CD4-positive, alpha-beta T cell (primary cell): ENCODE data around the gene TDRD6. TPM values are rescaled to one million over a fixed set of nuclear protein-coding genes. Genes with fewer than 3 reads are reported as not detected.

Experiments used
- ATAC-seq: fragments of 200-7000 bp; cut with Tn5 transposase; one replicate; pipeline ENCODE4 v1.10.0; 2022; ENCODE audit warnings: mild to moderate bottlenecking; ENCODE audit not compliant: poor library complexity
- CTCF ChIA-PET: fragments of 350-600 bp; sonication (Branson Sonifier 250); formaldehyde crosslinking; loops from one replicate; lab custom pipeline; 2021; ENCODE audit warnings: antibody characterized with exemption, inconsistent platforms; lab: Charles Lee
- POLR2A ChIA-PET: fragments of 350-600 bp; sonication (Branson Sonifier 250); formaldehyde crosslinking; loops from one replicate; lab custom pipeline; 2021; ENCODE audit warnings: antibody characterized with exemption, inconsistent platforms; lab: Charles Lee
- DNase-seq, 14 experiments: peaks; one replicate each; pipeline ENCODE4 v3.0.0-alpha.2; 2013 to 2020; ENCODE audit warnings: mixed read lengths in 2 of 14
- H3K27ac ChIP-seq, 2 donors: one replicate each; pipeline versions ENCODE4 v1.5.1 to v1.7.0; 2013; ENCODE audit warnings: low read length in 2 of 2, low read depth in 1 of 2, mild to moderate bottlenecking in 1 of 2
- H3K27me3 ChIP-seq, 2 experiments: 1 replicate in 1 of 2; 2 replicates in 1 of 2; pipeline versions ENCODE4 v1.6.1 to v1.7.0; 2013; ENCODE audit warnings: low read length in 2 of 2, control low read depth in 1 of 2, mild to moderate bottlenecking in 1 of 2, moderate library complexity in 1 of 2; ENCODE audit not compliant: insufficient read depth in 2 of 2, control insufficient read depth in 1 of 2
- H3K36me3 ChIP-seq: one replicate; pipeline ENCODE4 v1.6.1; 2013; ENCODE audit warnings: low read length, control low read depth; ENCODE audit not compliant: insufficient read depth
- H3K4me1 ChIP-seq: one replicate; pipeline ENCODE4 v1.6.1; 2013; ENCODE audit warnings: low read length, control low read depth; ENCODE audit not compliant: insufficient read depth
- H3K4me3 ChIP-seq: one replicate; pipeline ENCODE4 v1.5.1; 2013; ENCODE audit warnings: mild to moderate bottlenecking, low read length, moderate library complexity
- H3K9me3 ChIP-seq, 2 experiments: 1 replicate in 1 of 2; 2 replicates in 1 of 2; pipeline versions ENCODE4 v1.6.1 to v1.7.0; 2013; ENCODE audit warnings: low read length in 2 of 2, mild to moderate bottlenecking in 2 of 2, control low read depth in 1 of 2, moderate library complexity in 1 of 2; ENCODE audit not compliant: control insufficient read depth in 1 of 2, insufficient read depth in 1 of 2
- H3K27ac Mint-ChIP-seq: one replicate; pipeline ENCODE4 v1.8.0; 2020; ENCODE audit warnings: mixed read lengths
- H3K27me3 Mint-ChIP-seq: one replicate; pipeline ENCODE4 v1.8.0; 2021; ENCODE audit warnings: mixed read lengths
- H3K36me3 Mint-ChIP-seq: one replicate; pipeline ENCODE4 v1.8.0; 2021; ENCODE audit warnings: low read depth, mixed read lengths
- H3K4me1 Mint-ChIP-seq: one replicate; pipeline ENCODE4 v1.8.0; 2021; ENCODE audit warnings: low read depth, mixed read lengths
- H3K4me3 Mint-ChIP-seq: one replicate; pipeline ENCODE4 v1.8.0; 2020; ENCODE audit warnings: mild to moderate bottlenecking, mixed read lengths
- H3K9me3 Mint-ChIP-seq: one replicate; pipeline ENCODE4 v1.8.0; 2020; ENCODE audit warnings: mixed read lengths
- intact Hi-C, 2 experiments: fragments of 100-400 bp; cut with DNase I in 1 of 2; cut with micrococcal nuclease in 1 of 2; formaldehyde crosslinking; loops; one replicate each; pipeline versions ENCODE4 v1.15.1 to v1.9.0; 2023 to 2025; cut with DNase I, micrococcal nuclease
- total RNA-seq, 174 experiments: library from RNA in 2 of 174; stranded (reverse) in 2 of 174; gene quantifications; one replicate each; pipeline ENCODE4 v1.2.3 and lab custom pipeline; 2021 to 2026
- TF ChIP-seq, protein P1 (sequence below): fragments of 200-600 bp; IDR thresholded peaks from one replicate; pipeline ENCODE4 v1.8.0; 2022; ENCODE audit warnings: antibody characterized with exemption, mild to moderate bottlenecking

TDRD6 gene
- total RNA-seq, 2 experiments from 2014 or later, result not detected

DNA sequence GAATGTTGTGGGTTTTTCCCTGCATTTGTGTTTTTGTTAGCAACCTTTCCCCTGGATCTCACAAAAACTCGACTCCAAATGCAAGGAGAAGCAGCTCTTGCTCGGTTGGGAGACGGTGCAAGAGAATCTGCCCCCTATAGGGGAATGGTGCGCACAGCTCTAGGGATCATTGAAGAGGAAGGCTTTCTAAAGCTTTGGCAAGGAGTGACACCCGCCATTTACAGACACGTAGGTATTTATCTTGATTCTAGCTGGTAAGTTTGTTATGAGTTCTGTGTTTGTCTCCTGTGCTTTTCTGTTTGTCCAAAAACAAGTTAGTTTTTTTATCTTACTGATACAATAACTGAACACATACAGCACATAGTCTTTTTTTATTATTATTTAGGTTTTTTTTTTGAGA is 31.9 kb upstream of the TDRD6 start:
- TF ChIP-seq, protein P1, sequence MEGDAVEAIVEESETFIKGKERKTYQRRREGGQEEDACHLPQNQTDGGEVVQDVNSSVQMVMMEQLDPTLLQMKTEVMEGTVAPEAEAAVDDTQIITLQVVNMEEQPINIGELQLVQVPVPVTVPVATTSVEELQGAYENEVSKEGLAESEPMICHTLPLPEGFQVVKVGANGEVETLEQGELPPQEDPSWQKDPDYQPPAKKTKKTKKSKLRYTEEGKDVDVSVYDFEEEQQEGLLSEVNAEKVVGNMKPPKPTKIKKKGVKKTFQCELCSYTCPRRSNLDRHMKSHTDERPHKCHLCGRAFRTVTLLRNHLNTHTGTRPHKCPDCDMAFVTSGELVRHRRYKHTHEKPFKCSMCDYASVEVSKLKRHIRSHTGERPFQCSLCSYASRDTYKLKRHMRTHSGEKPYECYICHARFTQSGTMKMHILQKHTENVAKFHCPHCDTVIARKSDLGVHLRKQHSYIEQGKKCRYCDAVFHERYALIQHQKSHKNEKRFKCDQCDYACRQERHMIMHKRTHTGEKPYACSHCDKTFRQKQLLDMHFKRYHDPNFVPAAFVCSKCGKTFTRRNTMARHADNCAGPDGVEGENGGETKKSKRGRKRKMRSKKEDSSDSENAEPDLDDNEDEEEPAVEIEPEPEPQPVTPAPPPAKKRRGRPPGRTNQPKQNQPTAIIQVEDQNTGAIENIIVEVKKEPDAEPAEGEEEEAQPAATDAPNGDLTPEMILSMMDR, result no peak
- H3K27me3 ChIP-seq, result peaks cover 17 to 36% of the 10 kb centered on the region in 2 experiments
- no peaks in the 10 kb centered on the region for H3K36me3 Mint-ChIP-seq
- no peak overlapping the region for H3K27ac ChIP-seq
- ChIA-PET POLR2A (no interaction called here), CTCF (no interaction called here)
- peaks cover 15% of the 10 kb centered on the region for H3K4me1 Mint-ChIP-seq
- no peaks in the 10 kb centered on the region for H3K36me3 ChIP-seq
- H3K27me3 Mint-ChIP-seq, result peaks cover 52% of the 10 kb centered on the region
- no peak overlapping the region for H3K4me3 ChIP-seq
- H3K27ac Mint-ChIP-seq, result no peak overlapping the region
- H3K4me3 Mint-ChIP-seq, result no peak overlapping the region
- peak in 1 of 14 experiments; percentile 7 for DNase-seq
- intact Hi-C loops, result no loop called here
- peaks cover 0 to 5% of the 10 kb centered on the region in 2 experiments for H3K9me3 ChIP-seq
- ATAC-seq, result no peak
- peaks cover 14% of the 10 kb centered on the region for H3K4me1 ChIP-seq
- no peaks in the 10 kb centered on the region for H3K9me3 Mint-ChIP-seq

DNA sequence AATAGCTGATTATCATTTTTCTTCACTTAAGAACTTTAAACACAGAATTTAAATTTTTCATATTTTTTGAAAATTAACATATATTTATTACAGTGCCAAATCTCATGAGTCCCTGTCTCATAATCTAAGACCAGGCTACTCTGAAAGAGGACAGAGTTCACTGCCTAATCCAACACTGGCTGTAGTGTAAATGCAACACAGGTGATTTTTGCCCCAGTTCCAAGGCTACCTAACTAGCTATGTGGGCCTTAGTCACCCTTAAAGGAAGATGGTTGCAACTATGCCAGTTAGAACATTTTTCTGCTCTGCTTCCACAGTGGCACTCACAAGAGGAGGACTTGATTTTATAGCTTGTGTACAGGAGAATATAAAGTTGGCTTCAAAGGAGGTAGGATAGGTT is 30.0 kb upstream of the TDRD6 start:
- no peak overlapping the region for H3K4me3 ChIP-seq
- peaks cover 35% of the 10 kb centered on the region for H3K27me3 Mint-ChIP-seq
- H3K4me1 Mint-ChIP-seq, result peaks cover 7% of the 10 kb centered on the region
- no peak overlapping the region for H3K27ac Mint-ChIP-seq
- peaks cover 9% of the 10 kb centered on the region for H3K4me1 ChIP-seq
- peaks cover 0 to 4% of the 10 kb centered on the region in 2 experiments for H3K9me3 ChIP-seq
- no peaks in the 10 kb centered on the region for H3K36me3 Mint-ChIP-seq
- no peak overlapping the region for H3K27ac ChIP-seq
- peaks cover 11 to 22% of the 10 kb centered on the region in 2 experiments for H3K27me3 ChIP-seq
- H3K9me3 Mint-ChIP-seq, result no peaks in the 10 kb centered on the region
- ChIA-PET CTCF (no interaction called here), POLR2A (no interaction called here)
- TF ChIP-seq, protein P1, result no peak
- intact Hi-C loops, result no loop called here
- no peaks in the 10 kb centered on the region for H3K36me3 ChIP-seq
- no peak overlapping the region for H3K4me3 Mint-ChIP-seq
- ATAC-seq (no peak), DNase-seq (no peak)

DNA sequence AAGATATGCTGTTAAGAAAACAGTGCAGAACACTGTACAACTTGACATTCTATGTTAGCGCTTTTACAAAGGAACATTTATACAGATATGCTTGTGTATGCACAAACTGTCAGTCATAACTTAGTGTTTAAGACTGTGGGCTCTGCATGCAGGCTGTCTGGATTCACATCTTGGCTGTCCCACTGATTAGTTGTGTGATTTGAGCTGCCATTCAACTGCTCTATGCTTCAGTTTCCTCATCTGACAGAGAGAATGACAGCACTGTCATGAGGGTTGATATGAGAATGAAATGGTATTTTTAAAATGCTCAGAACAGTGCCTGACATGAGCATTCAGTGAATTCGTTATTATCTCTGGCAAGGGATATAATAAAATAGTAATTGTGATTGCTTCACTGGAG is 26.2 kb upstream of the TDRD6 start:
- intact Hi-C loops, result no loop called here
- Histone ChIP-seq H3K36me3 (no peaks in the 10 kb centered on the region), H3K4me3 (no peak overlapping the region), H3K4me1 (no peaks in the 10 kb centered on the region), H3K27me3 (peaks cover 0 to 2% of the 10 kb centered on the region in 2 experiments), H3K9me3 (no peaks in the 10 kb centered on the region), H3K27ac (no peak overlapping the region)
- ChIA-PET POLR2A (no interaction called here), CTCF (no interaction called here)
- ATAC-seq (no peak), DNase-seq (no peak)
- H3K36me3 Mint-ChIP-seq, result no peaks in the 10 kb centered on the region
- H3K27me3 Mint-ChIP-seq, result peaks cover 7% of the 10 kb centered on the region
- TF ChIP-seq, protein P1, result no peak
- no peak overlapping the region for H3K4me3 Mint-ChIP-seq
- H3K4me1 Mint-ChIP-seq, result no peaks in the 10 kb centered on the region
- H3K27ac Mint-ChIP-seq, result no peak overlapping the region
- no peaks in the 10 kb centered on the region for H3K9me3 Mint-ChIP-seq
